ENCODE results near the gene MRNIP.

Gene MRNIP

GRCh38 chr5:179821298-179822058, 37.1 kb downstream of the MRNIP start:
- peak; percentile 74 for DNase-seq (ENCODE audit: low read depth)

DNA sequence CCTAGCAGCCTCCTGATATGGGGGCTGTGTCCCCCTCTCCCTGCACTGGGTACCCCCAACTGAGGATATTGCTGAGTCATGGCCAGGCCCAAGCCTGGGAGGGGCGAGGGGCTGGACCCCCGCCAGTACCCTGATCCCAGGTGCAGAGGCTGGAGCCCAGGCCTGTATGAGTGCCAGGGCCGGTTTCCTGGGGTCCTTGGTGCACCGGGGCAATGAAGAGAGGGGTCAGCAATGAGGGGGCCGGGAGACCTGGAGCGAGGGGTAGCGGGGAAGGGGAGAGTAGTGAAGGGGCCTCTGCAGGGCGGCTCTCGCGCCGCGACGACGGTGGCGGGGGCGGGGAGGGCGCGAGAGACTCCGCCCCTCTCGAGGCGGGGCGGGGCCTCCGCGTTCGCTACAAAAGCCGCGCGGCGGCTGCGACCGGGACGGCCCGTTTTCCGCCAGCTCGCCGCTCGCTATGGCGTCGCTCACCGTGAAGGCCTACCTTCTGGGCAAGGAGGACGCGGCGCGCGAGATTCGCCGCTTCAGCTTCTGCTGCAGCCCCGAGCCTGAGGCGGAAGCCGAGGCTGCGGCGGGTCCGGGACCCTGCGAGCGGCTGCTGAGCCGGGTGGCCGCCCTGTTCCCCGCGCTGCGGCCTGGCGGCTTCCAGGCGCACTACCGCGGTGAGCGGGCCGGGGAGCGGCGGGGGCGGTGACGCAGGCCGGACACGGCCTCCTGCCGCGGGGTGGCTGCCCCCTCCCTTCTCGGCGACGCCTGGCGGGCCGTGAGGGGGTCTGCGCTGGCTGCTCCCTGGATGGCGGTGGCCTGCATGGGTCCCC, 37.9 kb downstream of the MRNIP start, which contains the start of gene SQSTM1:
TSS of gene SQSTM1 (plus strand) at position 423 of the 815 bp plus-strand sequence. CDS start at position 455, 32 bp downstream.
- peak; percentile 77 for DNase-seq (ENCODE audit: low read depth)

- DNase-seq (ENCODE audit: low read depth) = no peak
These were observed 38.5 kb downstream of the MRNIP start for GRCh38 chr5:179820127-179820482.

GRCh38 chr5:179819296-179820126, 39.1 kb downstream of the MRNIP start:
- peak; percentile 39 for DNase-seq (ENCODE audit: low read depth)

GRCh38 chr5:179818746-179819295, 39.8 kb downstream of the MRNIP start:
- DNase-seq (ENCODE audit: low read depth) = peak; percentile 84

GRCh38 chr5:179817890-179818745, 40.5 kb downstream of the MRNIP start:
- no peak for DNase-seq (ENCODE audit: low read depth)

DNA sequence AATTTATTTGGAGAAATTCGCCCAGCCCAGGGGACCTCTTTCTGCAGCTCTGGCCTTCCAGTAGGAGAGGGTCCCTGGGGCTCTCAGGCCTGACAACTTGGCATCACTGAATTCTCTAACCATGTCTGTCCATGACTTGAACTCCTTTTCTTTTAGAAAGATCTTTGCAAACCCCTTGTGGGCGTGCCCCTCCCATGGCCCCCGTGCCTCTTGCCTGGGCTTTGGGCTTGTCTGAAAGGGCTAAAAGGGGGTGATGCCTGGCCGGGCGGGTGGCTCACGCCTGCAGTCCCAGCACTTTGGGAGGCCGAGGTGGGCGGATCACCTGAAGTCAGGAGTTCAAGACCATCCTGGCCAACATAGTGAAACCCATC, 41.2 kb downstream of the MRNIP start:
- DNase-seq (ENCODE audit: low read depth) = no peak

- DNase-seq (ENCODE audit: low read depth) = no peak
These were observed 41.7 kb downstream of the MRNIP start for GRCh38 chr5:179816796-179817469.

DNA sequence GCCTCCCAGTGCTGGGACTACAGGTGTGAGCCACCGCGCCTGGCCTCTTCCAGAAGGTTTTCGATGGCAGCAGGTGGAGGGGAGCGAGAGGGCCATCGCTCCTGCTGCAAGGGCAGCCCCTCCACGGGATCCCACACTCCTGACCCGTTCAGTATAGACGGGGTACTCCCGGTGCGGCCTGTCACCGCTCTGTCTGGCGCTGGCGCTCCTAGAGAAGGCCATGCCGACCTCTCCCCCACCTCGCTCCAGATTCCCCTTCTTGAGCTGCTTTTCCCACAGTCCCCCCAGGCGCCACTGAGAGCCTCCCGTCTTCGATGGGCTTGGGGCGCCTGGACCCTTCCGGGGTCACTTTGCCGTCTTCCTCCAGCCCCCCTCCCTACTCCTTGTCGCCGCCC, 42.2 kb downstream of the MRNIP start:
- DNase-seq (ENCODE audit: low read depth) = no peak

DNA sequence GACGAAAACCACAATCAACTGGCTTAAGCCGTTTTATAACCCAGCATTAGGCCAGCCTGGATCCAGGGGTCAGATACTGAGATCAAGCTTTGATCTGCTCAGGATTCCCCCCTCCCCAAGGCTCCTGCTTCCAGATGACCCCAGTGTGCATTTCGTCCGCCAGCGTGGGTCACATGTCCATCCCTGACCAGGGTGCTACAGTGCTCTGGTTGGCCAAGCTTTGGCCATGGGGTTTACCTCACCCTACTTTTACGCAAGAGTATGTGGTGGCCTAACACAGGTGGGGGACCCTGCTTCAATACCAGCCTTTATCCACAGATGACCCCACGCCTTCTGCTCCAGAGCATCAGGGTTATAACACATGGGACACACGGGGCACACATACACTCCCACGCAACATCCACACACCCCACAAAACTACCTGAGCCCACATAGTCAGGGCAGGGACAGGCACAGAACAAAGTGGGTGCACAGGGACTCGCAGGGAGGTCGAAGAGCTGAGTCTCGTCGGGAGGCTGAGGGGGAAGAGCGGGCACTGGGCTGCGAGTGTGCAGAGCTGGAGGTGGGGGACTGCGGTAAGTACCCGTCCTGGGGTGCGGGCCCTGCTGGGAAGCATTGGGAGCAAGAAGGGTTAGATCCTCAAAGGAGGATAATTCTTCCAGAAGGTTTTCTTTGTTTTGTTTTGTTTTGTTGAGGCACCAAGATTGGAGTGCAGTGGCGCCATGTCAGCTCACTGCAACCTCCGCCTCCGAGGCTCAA, 42.9 kb downstream of the MRNIP start:
- no peak for DNase-seq (ENCODE audit: low read depth)

- DNase-seq (ENCODE audit: low read depth) = no peak
These were observed 44.5 kb downstream of the MRNIP start for GRCh38 chr5:179814090-179814489.

- DNase-seq (ENCODE audit: low read depth) = no peak
These were observed 45.5 kb downstream of the MRNIP start for GRCh38 chr5:179812997-179813607.

DNA sequence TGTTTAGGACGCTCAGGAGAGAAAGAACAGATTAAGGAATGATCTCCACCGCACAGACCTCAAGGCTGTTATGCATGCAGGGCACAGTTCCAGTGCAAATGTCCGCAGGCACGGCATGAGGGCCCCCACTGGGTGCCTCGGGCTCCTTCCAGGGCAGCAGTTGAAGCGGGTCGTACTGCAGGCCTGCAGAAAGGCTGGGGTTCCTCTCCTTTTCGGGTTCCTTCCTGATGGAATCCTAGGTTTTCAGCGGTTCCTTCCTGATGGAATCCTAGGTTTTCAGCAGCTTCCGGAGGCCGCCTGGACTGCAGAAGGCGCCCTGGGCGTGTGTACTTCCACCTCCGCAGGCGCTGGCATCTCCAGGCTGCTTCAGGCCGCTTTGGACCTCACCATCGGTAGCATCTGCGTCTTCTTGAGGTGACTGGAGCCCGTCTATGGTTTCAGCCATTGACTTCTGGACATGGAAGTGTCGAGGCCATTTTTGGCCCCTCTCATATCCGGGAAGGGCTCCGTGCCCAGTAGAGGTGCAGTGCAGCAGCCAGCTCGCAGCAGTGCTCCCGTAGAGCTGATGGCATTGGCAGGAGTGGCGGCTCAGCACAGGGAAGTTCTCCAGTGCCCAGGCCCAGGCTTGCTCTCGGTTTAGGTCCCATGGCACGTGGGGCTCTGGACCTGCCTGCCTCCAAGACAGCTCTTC, 46.3 kb downstream of the MRNIP start:
- no peak for DNase-seq (ENCODE audit: low read depth)

GRCh38 chr5:179806250-179807048, 52.2 kb downstream of the MRNIP start, which contains the start of gene MGAT4B:
TSS of gene MGAT4B (minus strand) at chr5:179806866. CDS start at chr5:179806583, 283 bp downstream.
- peak; percentile 42 for DNase-seq (ENCODE audit: low read depth)

DNA sequence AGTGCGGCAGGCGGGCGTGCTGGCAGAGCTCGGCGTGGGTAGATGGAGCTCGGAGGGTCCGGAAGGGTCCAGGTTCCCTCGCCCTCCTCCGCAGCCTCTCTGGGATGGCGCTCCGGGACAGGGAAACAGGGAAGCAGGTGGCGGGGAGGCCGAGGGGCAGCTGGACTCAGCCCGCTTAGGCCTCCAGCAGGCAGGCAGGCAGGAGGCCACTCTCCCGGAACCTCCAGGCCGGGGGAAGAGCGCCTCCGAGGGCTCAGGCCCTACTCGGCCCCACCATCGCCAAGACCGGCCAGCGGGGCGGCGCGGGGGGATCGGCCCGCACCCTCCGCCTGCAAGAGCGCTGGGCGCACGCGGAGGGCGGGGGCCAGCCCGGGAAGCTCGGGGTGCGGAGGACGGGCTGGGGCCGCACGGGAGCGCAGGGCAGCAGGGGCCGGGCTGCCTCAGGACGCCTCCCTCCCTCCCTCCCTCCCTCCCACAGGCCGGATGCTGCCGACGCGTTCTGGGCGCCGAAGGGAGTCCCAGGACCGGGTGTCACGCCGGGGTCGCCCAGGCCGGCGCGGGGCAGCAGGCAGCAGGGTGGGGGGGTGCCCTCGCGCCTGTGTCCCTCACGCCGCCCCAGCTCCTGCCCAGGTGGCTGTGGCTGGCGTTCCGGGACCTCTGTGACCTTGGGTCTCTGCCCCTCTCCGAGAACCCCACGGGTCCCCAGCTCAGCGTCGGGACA, 52.9 kb downstream of the MRNIP start:
- no peak for DNase-seq (ENCODE audit: low read depth)

GRCh38 chr5:179805070-179805528, 53.5 kb downstream of the MRNIP start:
- no peak for DNase-seq (ENCODE audit: low read depth)

DNA sequence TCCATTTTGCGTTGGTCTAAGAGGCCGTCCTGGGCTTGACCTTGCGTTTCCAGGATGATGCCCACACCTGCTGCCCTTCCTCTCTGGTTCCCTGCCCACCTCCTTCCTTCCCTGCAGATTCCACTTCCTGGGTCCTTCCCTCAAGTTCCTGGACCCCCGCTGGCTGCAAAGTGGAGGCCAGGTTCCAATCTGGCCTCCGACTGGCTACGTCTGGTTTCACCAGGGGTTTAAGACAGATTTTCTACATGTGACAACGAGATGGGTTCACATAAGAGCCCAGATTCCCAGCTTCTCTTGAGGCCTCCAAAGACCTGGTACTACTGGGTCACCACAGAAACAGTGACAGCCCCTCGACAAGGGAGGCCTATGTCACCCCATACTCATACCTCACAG, 54.1 kb downstream of the MRNIP start:
- no peak for DNase-seq (ENCODE audit: low read depth)
